ENCODE data around the gene TBC1D13. TPM values are rescaled to one million over a fixed set of nuclear protein-coding genes. Genes with fewer than 3 reads are reported as not detected.

Gene TBC1D13
- total and polyA plus RNA-seq, 10 of the 15 experiments (the other 5 are each of a cell fraction or from before 2014, with no cell fraction given) = 3.0 to 23.1 (median 16.5) TPM

GRCh38 chr9:128823362-128823902 lies 36.4 kb downstream of the TBC1D13 start:
- in situ Hi-C loops (cut with MboI) = no loop called here
- Histone ChIP-seq H3K4me3 (no peak overlapping the region), H2AFZ (ENCODE audit: control insufficient read depth, low read depth, low read length) (no peak overlapping the region), H3K27ac (ENCODE audit: control insufficient read depth, insufficient read depth) (no peak overlapping the region), H3K36me3 (ENCODE audit: control insufficient read depth in 2 of 2, insufficient read depth in 2 of 2, low read length in 1 of 2) (peaks cover 22 to 28% of the 10 kb centered on the region in 2 experiments), H3K79me2 (ENCODE audit: control insufficient read depth, insufficient read depth, low read length) (peaks cover 7% of the 10 kb centered on the region), H4K20me1 (ENCODE audit: control insufficient read depth, insufficient read depth) (no peaks in the 10 kb centered on the region), H3K4me1 (ENCODE audit: control insufficient read depth, insufficient read depth, low read length) (peaks cover 10% of the 10 kb centered on the region; the same call in 1 of the 2 replicates), H3K9me3 (replicated peaks; ENCODE audit: control insufficient read depth, insufficient read depth, low read length) (no peaks in the 10 kb centered on the region), H3K9ac (ENCODE audit: control insufficient read depth, insufficient read depth, low read length) (no peak overlapping the region), H3K4me2 (ENCODE audit: control insufficient read depth, insufficient read depth) (no peak overlapping the region), H3K27me3 (replicated peaks in 1 of 2; ENCODE audit: control insufficient read depth in 2 of 2, insufficient read depth in 2 of 2, low read length in 1 of 2) (no peaks in the 10 kb centered on the region)
- FAIRE-seq (no peak), ATAC-seq (no peak), DNase-seq (ENCODE audit: low read depth, low spot score) (no peak)
- 96% methylated on average over 19 of the region's 19 CpGs for WGBS (ENCODE audit: insufficient coverage, insufficient replicate concordance, low lambda C conversion rate, missing lambda C conversion rate)
- no TSS peak for BruUV-seq (replicated peaks)
- CTCF ChIA-PET = no interaction called here
- SMC1A ChIA-PET (ENCODE audit: uncharacterized antibody, unreplicated experiment) = no interaction called here
- intact Hi-C loops (cut with micrococcal nuclease; ENCODE audit: unreplicated experiment) = no loop called here
- POLR2A ChIA-PET = no interaction called here
- RAD21 ChIA-PET (ENCODE audit: unreplicated experiment) = no interaction called here
- no peak for TF ChIP-seq NR2F1 (conservative IDR thresholded peaks at IDR 0.05)
- no peak for TF ChIP-seq TCF7 (IDR thresholded peaks at IDR 0.05; ENCODE audit: borderline replicate concordance)
- TF ChIP-seq FOS (IDR thresholded peaks at IDR 0.05; ENCODE audit: borderline replicate concordance, extremely low read depth, insufficient read length) = no peak
- no peak for TF ChIP-seq RUNX3 (IDR thresholded peaks at IDR 0.05; ENCODE audit: low read length)
- TF ChIP-seq POLR2AphosphoS5 (IDR thresholded peaks at IDR 0.05; ENCODE audit: low read length) = no peak
- no peak for TF ChIP-seq SUPT20H (IDR thresholded peaks at IDR 0.05; ENCODE audit: borderline replicate concordance, control insufficient read depth, low read depth, low read length)
- TF ChIP-seq REST (IDR thresholded peaks at IDR 0.05; ENCODE audit: low read depth, low read length) = no peak
- TF ChIP-seq TCF3 (IDR thresholded peaks at IDR 0.05; ENCODE audit: borderline replicate concordance, insufficient read depth, low read depth, low read length) = no peak
- TF ChIP-seq ZNF207 (IDR thresholded peaks at IDR 0.05; ENCODE audit: borderline replicate concordance) = no peak
- TF ChIP-seq E2F8 (IDR thresholded peaks at IDR 0.05; ENCODE audit: low read depth, partially characterized antibody) = no peak
- TF ChIP-seq, protein P1, sequence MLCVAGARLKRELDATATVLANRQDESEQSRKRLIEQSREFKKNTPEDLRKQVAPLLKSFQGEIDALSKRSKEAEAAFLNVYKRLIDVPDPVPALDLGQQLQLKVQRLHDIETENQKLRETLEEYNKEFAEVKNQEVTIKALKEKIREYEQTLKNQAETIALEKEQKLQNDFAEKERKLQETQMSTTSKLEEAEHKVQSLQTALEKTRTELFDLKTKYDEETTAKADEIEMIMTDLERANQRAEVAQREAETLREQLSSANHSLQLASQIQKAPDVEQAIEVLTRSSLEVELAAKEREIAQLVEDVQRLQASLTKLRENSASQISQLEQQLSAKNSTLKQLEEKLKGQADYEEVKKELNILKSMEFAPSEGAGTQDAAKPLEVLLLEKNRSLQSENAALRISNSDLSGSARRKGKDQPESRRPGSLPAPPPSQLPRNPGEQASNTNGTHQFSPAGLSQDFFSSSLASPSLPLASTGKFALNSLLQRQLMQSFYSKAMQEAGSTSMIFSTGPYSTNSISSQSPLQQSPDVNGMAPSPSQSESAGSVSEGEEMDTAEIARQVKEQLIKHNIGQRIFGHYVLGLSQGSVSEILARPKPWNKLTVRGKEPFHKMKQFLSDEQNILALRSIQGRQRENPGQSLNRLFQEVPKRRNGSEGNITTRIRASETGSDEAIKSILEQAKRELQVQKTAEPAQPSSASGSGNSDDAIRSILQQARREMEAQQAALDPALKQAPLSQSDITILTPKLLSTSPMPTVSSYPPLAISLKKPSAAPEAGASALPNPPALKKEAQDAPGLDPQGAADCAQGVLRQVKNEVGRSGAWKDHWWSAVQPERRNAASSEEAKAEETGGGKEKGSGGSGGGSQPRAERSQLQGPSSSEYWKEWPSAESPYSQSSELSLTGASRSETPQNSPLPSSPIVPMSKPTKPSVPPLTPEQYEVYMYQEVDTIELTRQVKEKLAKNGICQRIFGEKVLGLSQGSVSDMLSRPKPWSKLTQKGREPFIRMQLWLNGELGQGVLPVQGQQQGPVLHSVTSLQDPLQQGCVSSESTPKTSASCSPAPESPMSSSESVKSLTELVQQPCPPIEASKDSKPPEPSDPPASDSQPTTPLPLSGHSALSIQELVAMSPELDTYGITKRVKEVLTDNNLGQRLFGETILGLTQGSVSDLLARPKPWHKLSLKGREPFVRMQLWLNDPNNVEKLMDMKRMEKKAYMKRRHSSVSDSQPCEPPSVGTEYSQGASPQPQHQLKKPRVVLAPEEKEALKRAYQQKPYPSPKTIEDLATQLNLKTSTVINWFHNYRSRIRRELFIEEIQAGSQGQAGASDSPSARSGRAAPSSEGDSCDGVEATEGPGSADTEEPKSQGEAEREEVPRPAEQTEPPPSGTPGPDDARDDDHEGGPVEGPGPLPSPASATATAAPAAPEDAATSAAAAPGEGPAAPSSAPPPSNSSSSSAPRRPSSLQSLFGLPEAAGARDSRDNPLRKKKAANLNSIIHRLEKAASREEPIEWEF (IDR thresholded peaks at IDR 0.05; ENCODE audit: insufficient replicate concordance, low read depth, low read length) = no peak
- TF ChIP-seq HDAC2 (IDR thresholded peaks at IDR 0.05) = no peak
